ENCODE measurements around the gene PTPRK.

- no peak for TF ChIP-seq POLR2A (IDR thresholded peaks at IDR 0.05)
- TF ChIP-seq CTCF (IDR thresholded peaks at IDR 0.05) = no peak
These were observed 455.9 kb downstream of the PTPRK start for GRCh38 chr6:128064540-128064895.
